ENCODE data around the gene HSPA5.
"Not testable (repeated sequence)": the region's sequence is repeated elsewhere in the genome, so short reads cannot be mapped to it uniquely, and the experiment has no call there.

Gene HSPA5

DNA sequence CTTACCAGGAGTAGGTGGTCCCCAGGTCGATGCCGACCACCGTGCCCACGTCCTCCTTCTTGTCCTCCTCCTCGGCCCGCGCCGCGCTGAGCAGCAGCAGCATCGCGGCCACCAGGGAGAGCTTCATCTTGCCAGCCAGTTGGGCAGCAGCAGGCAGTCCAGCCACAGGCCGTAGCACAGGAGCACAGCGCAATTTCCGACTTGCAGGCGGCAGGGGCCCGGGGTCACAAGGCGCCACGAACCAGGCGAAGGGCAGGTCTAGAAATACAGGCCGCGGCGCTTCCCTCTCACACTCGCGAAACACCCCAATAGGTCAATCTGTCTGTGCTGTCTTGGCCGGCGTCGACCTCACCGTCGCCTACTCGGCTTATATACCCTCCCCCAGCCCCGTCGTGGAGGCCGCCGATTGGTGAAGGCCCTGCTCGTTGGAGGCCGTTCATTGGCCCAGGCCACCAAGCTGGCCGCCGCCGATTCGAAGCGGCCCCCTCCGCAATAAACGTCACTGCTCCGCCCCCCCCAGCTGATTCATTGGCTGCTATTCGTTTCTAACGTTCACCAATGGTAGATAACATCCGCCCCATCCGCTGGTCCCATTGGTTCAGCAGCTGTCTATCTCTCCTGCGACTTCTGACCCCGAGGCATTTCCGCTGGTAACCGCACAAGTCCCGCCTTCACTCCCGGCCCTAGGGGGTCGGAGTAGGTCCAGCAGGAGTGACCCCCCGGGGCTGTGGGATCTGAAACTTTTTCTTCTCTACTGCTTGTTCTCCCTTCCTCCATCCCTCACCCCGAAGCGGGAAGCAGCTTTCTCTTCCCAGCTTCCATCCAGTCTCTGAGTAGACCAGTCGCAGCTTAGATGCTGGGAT, at the start of gene HSPA5:
Gene HSPA5, minus strand, starts transcription at position 344 of the 863 bp plus-strand sequence. Its CDS starts 217 bp downstream, at position 127.
- Histone ChIP-seq H3K27me3 (ENCODE audit: control insufficient read depth in 1 of 2, insufficient read depth in 2 of 2, low read length in 2 of 2) (no peaks in the 10 kb centered on the region), H3K36me3 (ENCODE audit: control insufficient read depth in 1 of 2, insufficient read depth in 2 of 2, low read length in 2 of 2) (peaks cover 23 to 31% of the 10 kb centered on the region in 2 donors), H3K9ac (ENCODE audit: low read depth in 1 of 2, low read length in 2 of 2) (peak within 1 kb of the TSS; percentile 98 to 99), H3K27ac (ENCODE audit: low read depth, low read length) (peak within 1 kb of the TSS; percentile 95), H3K4me3 (ENCODE audit: low read depth in 1 of 2, low read length in 2 of 2) (peak within 1 kb of the TSS; percentile 98 to 99), H3K9me3 (ENCODE audit: control insufficient read depth in 1 of 2, low read length in 2 of 2) (no peaks in the 10 kb centered on the region), H3K4me1 (ENCODE audit: control insufficient read depth in 1 of 2, insufficient read depth in 2 of 2, low read length in 2 of 2) (peaks cover 35 to 40% of the 10 kb centered on the region in 2 donors)

- H3K27me3 ChIP-seq (ENCODE audit: control insufficient read depth in 1 of 2, insufficient read depth in 2 of 2, low read length in 2 of 2); H3K27ac ChIP-seq (ENCODE audit: low read depth, low read length); H3K9me3 ChIP-seq (ENCODE audit: control insufficient read depth in 1 of 2, low read length in 2 of 2); H3K9ac ChIP-seq (ENCODE audit: low read depth in 1 of 2, low read length in 2 of 2); H3K36me3 ChIP-seq (ENCODE audit: control insufficient read depth in 1 of 2, insufficient read depth in 2 of 2, low read length in 2 of 2); H3K4me3 ChIP-seq (ENCODE audit: low read depth in 1 of 2, low read length in 2 of 2); H3K4me1 ChIP-seq (ENCODE audit: control insufficient read depth in 1 of 2, insufficient read depth in 2 of 2, low read length in 2 of 2): not testable (repeated sequence)
Observed at GRCh38 chr9:125286935-125287433, 45.8 kb upstream of the HSPA5 start.

DNA sequence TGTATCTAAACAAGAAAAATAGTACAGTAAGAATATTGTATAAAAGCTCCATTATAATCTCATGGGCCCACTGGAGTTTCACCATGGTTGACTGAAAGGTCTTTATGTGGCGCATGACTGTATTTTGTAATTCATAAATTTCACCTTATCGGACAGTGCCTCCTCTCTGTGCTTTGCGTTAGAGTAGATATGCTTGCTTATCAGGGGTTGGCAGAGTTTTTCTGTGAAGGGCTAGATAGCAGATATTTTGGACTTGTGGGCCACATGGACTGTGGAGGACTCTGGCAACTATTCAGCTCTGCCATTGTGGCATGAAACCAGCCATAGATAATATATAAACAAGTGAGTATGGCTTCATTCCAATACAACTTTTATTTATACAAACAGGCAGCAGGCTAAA, 43.7 kb upstream of the HSPA5 start:
- Histone ChIP-seq H3K4me1 (ENCODE audit: control insufficient read depth in 1 of 2, insufficient read depth in 2 of 2, low read length in 2 of 2) (no peaks in the 10 kb centered on the region), H3K9ac (ENCODE audit: low read depth in 1 of 2, low read length in 2 of 2) (no peak overlapping the region), H3K36me3 (ENCODE audit: control insufficient read depth in 1 of 2, insufficient read depth in 2 of 2, low read length in 2 of 2) (peaks cover 2% of the 10 kb centered on the region in 2 donors), H3K27me3 (ENCODE audit: control insufficient read depth in 1 of 2, insufficient read depth in 2 of 2, low read length in 2 of 2) (no peaks in the 10 kb centered on the region), H3K27ac (ENCODE audit: low read depth, low read length) (no peak overlapping the region), H3K4me3 (ENCODE audit: low read depth in 1 of 2, low read length in 2 of 2) (no peak overlapping the region), H3K9me3 (ENCODE audit: control insufficient read depth in 1 of 2, low read length in 2 of 2) (no peaks in the 10 kb centered on the region)

GRCh38 chr9:125280945-125281344, 39.8 kb upstream of the HSPA5 start:
- H3K27me3 ChIP-seq (ENCODE audit: control insufficient read depth in 1 of 2, insufficient read depth in 2 of 2, low read length in 2 of 2), result no peaks in the 10 kb centered on the region
- H3K9me3 ChIP-seq (ENCODE audit: control insufficient read depth in 1 of 2, low read length in 2 of 2), result no peaks in the 10 kb centered on the region
- no peaks in the 10 kb centered on the region for H3K36me3 ChIP-seq (ENCODE audit: control insufficient read depth in 1 of 2, insufficient read depth in 2 of 2, low read length in 2 of 2)
- H3K4me3 ChIP-seq (ENCODE audit: low read depth in 1 of 2, low read length in 2 of 2), result no peak overlapping the region
- no peak overlapping the region for H3K27ac ChIP-seq (ENCODE audit: low read depth, low read length)
- peaks cover 0 to 3% of the 10 kb centered on the region in 2 donors for H3K4me1 ChIP-seq (ENCODE audit: control insufficient read depth in 1 of 2, insufficient read depth in 2 of 2, low read length in 2 of 2)
- H3K9ac ChIP-seq (ENCODE audit: low read depth in 1 of 2, low read length in 2 of 2), result no peak overlapping the region

- Histone ChIP-seq H3K27ac (ENCODE audit: low read depth, low read length) (no peak overlapping the region), H3K27me3 (ENCODE audit: control insufficient read depth in 1 of 2, insufficient read depth in 2 of 2, low read length in 2 of 2) (no peaks in the 10 kb centered on the region), H3K9ac (ENCODE audit: low read depth in 1 of 2, low read length in 2 of 2) (no peak overlapping the region), H3K9me3 (ENCODE audit: control insufficient read depth in 1 of 2, low read length in 2 of 2) (no peaks in the 10 kb centered on the region), H3K36me3 (ENCODE audit: control insufficient read depth in 1 of 2, insufficient read depth in 2 of 2, low read length in 2 of 2) (no peaks in the 10 kb centered on the region), H3K4me1 (ENCODE audit: control insufficient read depth in 1 of 2, insufficient read depth in 2 of 2, low read length in 2 of 2) (peaks cover 12 to 15% of the 10 kb centered on the region in 2 donors), H3K4me3 (ENCODE audit: low read depth in 1 of 2, low read length in 2 of 2) (no peak overlapping the region)
Observed at GRCh38 chr9:125277411-125277810, 36.3 kb upstream of the HSPA5 start.

DNA sequence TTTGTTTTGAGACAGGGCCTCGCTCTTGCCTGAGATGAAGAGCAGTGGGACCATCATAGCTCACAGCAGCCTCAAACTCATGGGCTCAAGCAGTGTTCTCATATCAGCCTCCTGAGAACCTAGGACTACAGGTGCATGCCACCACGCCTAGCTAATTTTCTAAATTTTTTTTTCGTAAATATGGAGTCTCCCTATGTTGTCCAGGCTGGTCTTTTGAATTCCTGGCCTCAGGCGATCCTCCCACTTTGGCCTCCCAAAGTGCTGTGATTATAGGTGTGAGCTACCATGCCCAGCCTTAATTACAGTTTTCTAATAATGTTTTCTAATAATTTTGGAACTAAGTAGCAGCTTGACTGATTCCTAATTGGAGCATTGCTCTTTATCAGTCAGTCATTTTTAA, 35.6 kb upstream of the HSPA5 start:
- H3K36me3 ChIP-seq (ENCODE audit: control insufficient read depth in 1 of 2, insufficient read depth in 2 of 2, low read length in 2 of 2), result no peaks in the 10 kb centered on the region
- no peaks in the 10 kb centered on the region for H3K27me3 ChIP-seq (ENCODE audit: control insufficient read depth in 1 of 2, insufficient read depth in 2 of 2, low read length in 2 of 2)
- H3K4me3 ChIP-seq (ENCODE audit: low read depth in 1 of 2, low read length in 2 of 2), result no peak overlapping the region
- H3K27ac ChIP-seq (ENCODE audit: low read depth, low read length), result no peak overlapping the region
- peaks cover 16 to 18% of the 10 kb centered on the region in 2 donors for H3K4me1 ChIP-seq (ENCODE audit: control insufficient read depth in 1 of 2, insufficient read depth in 2 of 2, low read length in 2 of 2)
- H3K9me3 ChIP-seq (ENCODE audit: control insufficient read depth in 1 of 2, low read length in 2 of 2), result no peaks in the 10 kb centered on the region
- no peak overlapping the region for H3K9ac ChIP-seq (ENCODE audit: low read depth in 1 of 2, low read length in 2 of 2)

DNA sequence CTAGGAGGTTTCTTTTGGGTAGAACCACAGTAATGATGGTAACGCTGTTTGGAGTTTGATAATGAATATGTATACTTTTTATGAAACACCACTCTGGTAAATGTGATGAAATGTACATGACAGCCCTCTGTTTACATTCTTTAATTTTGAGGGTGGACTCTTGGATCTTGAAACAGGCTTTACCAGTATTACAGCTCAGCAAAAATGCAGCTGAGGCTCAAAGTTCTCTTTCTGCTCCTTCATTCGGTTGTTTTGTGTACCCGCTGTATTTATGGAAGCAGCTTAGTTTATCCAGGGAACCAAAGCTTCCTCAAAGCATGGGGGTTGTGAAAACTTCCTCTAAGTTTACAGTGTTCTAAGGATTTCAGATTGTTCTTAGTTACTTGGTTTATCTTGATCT, 31.6 kb upstream of the HSPA5 start:
- H3K9ac ChIP-seq (ENCODE audit: low read depth in 1 of 2, low read length in 2 of 2), result no peak overlapping the region
- H3K9me3 ChIP-seq (ENCODE audit: control insufficient read depth in 1 of 2, low read length in 2 of 2), result no peaks in the 10 kb centered on the region
- no peaks in the 10 kb centered on the region for H3K27me3 ChIP-seq (ENCODE audit: control insufficient read depth in 1 of 2, insufficient read depth in 2 of 2, low read length in 2 of 2)
- no peak overlapping the region for H3K27ac ChIP-seq (ENCODE audit: low read depth, low read length)
- peak overlapping the region; percentile 13 to 28 for H3K4me3 ChIP-seq (ENCODE audit: low read depth in 1 of 2, low read length in 2 of 2)
- peaks cover 0 to 3% of the 10 kb centered on the region in 2 donors for H3K36me3 ChIP-seq (ENCODE audit: control insufficient read depth in 1 of 2, insufficient read depth in 2 of 2, low read length in 2 of 2)
- peaks cover 20 to 23% of the 10 kb centered on the region in 2 donors for H3K4me1 ChIP-seq (ENCODE audit: control insufficient read depth in 1 of 2, insufficient read depth in 2 of 2, low read length in 2 of 2)

GRCh38 chr9:125271081-125271480, 29.9 kb upstream of the HSPA5 start:
- Histone ChIP-seq H3K4me1 (ENCODE audit: control insufficient read depth in 1 of 2, insufficient read depth in 2 of 2, low read length in 2 of 2) (peaks cover 17 to 23% of the 10 kb centered on the region in 2 donors), H3K27ac (ENCODE audit: low read depth, low read length) (no peak overlapping the region), H3K9ac (ENCODE audit: low read depth in 1 of 2, low read length in 2 of 2) (no peak overlapping the region), H3K4me3 (ENCODE audit: low read depth in 1 of 2, low read length in 2 of 2) (no peak overlapping the region), H3K9me3 (ENCODE audit: control insufficient read depth in 1 of 2, low read length in 2 of 2) (no peaks in the 10 kb centered on the region), H3K36me3 (ENCODE audit: control insufficient read depth in 1 of 2, insufficient read depth in 2 of 2, low read length in 2 of 2) (peaks cover 0 to 6% of the 10 kb centered on the region in 2 donors), H3K27me3 (ENCODE audit: control insufficient read depth in 1 of 2, insufficient read depth in 2 of 2, low read length in 2 of 2) (no peaks in the 10 kb centered on the region)

DNA sequence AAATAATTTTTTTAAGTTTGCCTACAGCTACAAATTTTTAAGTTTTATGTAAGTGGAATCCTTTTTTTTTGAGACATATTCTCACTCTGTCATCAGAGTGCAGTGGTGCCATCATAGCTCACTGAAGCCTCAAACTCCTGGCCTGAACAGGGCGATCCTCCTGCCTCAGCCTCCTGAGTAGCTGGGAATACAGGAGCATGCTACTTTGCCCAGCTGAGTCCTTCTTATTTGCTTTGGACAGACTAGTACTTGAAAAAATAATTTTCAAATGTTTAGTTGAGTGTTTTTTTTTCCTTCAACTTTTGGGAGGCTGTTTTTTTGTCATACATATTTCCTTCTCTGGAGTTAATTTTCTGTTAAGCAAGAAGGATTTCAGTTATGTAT, 27.9 kb upstream of the HSPA5 start:
- no peak overlapping the region for H3K4me3 ChIP-seq (ENCODE audit: low read depth in 1 of 2, low read length in 2 of 2)
- H3K27ac ChIP-seq (ENCODE audit: low read depth, low read length), result no peak overlapping the region
- H3K9me3 ChIP-seq (ENCODE audit: control insufficient read depth in 1 of 2, low read length in 2 of 2), result no peaks in the 10 kb centered on the region
- H3K36me3 ChIP-seq (ENCODE audit: control insufficient read depth in 1 of 2, insufficient read depth in 2 of 2, low read length in 2 of 2), result peaks cover 0 to 8% of the 10 kb centered on the region in 2 donors
- H3K4me1 ChIP-seq (ENCODE audit: control insufficient read depth in 1 of 2, insufficient read depth in 2 of 2, low read length in 2 of 2), result peaks cover 17 to 23% of the 10 kb centered on the region in 2 donors
- H3K27me3 ChIP-seq (ENCODE audit: control insufficient read depth in 1 of 2, insufficient read depth in 2 of 2, low read length in 2 of 2), result no peaks in the 10 kb centered on the region
- H3K9ac ChIP-seq (ENCODE audit: low read depth in 1 of 2, low read length in 2 of 2), result no peak overlapping the region

GRCh38 chr9:125268394-125269013, 27.4 kb upstream of the HSPA5 start:
- no peaks in the 10 kb centered on the region for H3K27me3 ChIP-seq (ENCODE audit: control insufficient read depth in 1 of 2, insufficient read depth in 2 of 2, low read length in 2 of 2)
- H3K4me1 ChIP-seq (ENCODE audit: control insufficient read depth in 1 of 2, insufficient read depth in 2 of 2, low read length in 2 of 2), result peaks cover 15 to 25% of the 10 kb centered on the region in 2 donors
- H3K9me3 ChIP-seq (ENCODE audit: control insufficient read depth in 1 of 2, low read length in 2 of 2), result no peaks in the 10 kb centered on the region
- peaks cover 0 to 13% of the 10 kb centered on the region in 2 donors for H3K36me3 ChIP-seq (ENCODE audit: control insufficient read depth in 1 of 2, insufficient read depth in 2 of 2, low read length in 2 of 2)
- no peak overlapping the region for H3K27ac ChIP-seq (ENCODE audit: low read depth, low read length)
- no peak overlapping the region for H3K9ac ChIP-seq (ENCODE audit: low read depth in 1 of 2, low read length in 2 of 2)
- H3K4me3 ChIP-seq (ENCODE audit: low read depth in 1 of 2, low read length in 2 of 2), result no peak overlapping the region
